HG03521 (cell line): Measurements from ENCODE around the gene CDH24.

Experiments
- ATAC-seq: cut with Tn5 transposase; IDR thresholded peaks from one replicate; pipeline ENCODE4 v1.9.1; 2021; ENCODE audit warnings: mild to moderate bottlenecking, moderate library complexity; ENCODE audit not compliant: unreplicated experiment

The CDH24 gene

DNA sequence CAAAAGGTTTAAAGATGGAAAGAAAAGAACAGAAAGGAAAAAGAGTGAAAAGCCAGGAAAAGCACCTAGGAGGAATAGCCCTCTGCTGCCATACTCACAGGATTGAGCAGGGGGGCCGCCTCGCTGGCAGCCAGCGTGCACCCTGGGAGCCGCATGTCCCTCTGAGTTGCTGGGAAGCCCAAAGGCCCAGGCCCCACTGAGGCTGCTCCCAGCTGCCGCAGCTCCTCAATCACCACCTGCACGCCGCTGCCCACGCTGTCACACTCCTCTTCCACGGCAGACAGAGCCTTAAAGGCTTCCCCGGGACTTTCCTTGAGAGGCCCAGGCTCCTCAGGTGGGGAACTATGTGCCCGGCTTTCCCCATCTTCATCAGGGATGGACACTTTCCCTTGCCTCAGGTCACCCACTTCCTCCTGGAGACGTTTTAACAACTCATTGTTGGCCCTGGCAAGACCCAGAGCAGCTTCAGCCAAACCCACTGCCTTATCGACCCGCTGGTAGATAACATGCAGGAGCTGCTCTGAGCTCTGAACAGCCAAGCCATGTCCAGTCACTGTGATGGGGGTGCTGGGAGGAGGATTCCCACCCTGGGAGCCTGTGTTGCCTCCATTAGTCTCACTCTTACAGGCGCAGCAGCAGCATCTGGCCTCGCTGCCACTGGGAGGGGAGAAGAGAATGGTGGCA is 58.8 kb downstream of the CDH24 start:
- no peak for ATAC-seq

- ATAC-seq = no peak
These were observed 59.5 kb downstream of the CDH24 start for GRCh38 chr14:22997676-22998323.
